ENCODE measurements around the gene INSYN1.
"Not testable (repeated sequence)": the region's sequence is repeated elsewhere in the genome, so short reads cannot be mapped to it uniquely, and the experiment has no call there.

Gene INSYN1

GRCh38 chr15:73753250-73754130 lies at the start of gene INSYN1:
INSYN1 (minus strand) TSS chr15:73753351; CDS start chr15:73751130, 2,221 bp downstream.
- no peak for DNase-seq

GRCh38 chr15:73802431-73803041 lies 49.4 kb upstream of the INSYN1 start:
- no peak for DNase-seq

GRCh38 chr15:73800662-73801345 lies 47.7 kb upstream of the INSYN1 start:
- DNase-seq: no peak

GRCh38 chr15:73799466-73799865 lies 46.3 kb upstream of the INSYN1 start:
- no peak for DNase-seq

GRCh38 chr15:73797366-73798158 lies 44.4 kb upstream of the INSYN1 start:
- DNase-seq: no peak

GRCh38 chr15:73796331-73796831 lies 43.2 kb upstream of the INSYN1 start:
- DNase-seq: no peak

- no peak for DNase-seq
Measured at GRCh38 chr15:73794443-73795133, 41.4 kb upstream of the INSYN1 start.

GRCh38 chr15:73792899-73793541 lies 39.9 kb upstream of the INSYN1 start:
- not testable (repeated sequence) for DNase-seq

GRCh38 chr15:73792415-73792814 lies 39.3 kb upstream of the INSYN1 start:
- no peak for DNase-seq

- no peak for DNase-seq
Measured at GRCh38 chr15:73789521-73790240, 36.5 kb upstream of the INSYN1 start.

GRCh38 chr15:73787621-73788020 lies 34.5 kb upstream of the INSYN1 start:
- no peak for DNase-seq

GRCh38 chr15:73786538-73786937 lies 33.4 kb upstream of the INSYN1 start:
- DNase-seq: no peak

- not testable (repeated sequence) for DNase-seq
Measured at GRCh38 chr15:73785256-73786014, 32.3 kb upstream of the INSYN1 start.

- no peak for DNase-seq
Measured at GRCh38 chr15:73784291-73784690, 31.1 kb upstream of the INSYN1 start.

GRCh38 chr15:73782344-73782959 lies 29.3 kb upstream of the INSYN1 start:
- DNase-seq: no peak

GRCh38 chr15:73781038-73781925 lies 28.1 kb upstream of the INSYN1 start:
- DNase-seq: peak; percentile 23

- no peak for DNase-seq
Measured at GRCh38 chr15:73779974-73780373, 26.8 kb upstream of the INSYN1 start.

GRCh38 chr15:73777741-73778140 lies 24.6 kb upstream of the INSYN1 start:
- no peak for DNase-seq

All from activated CD4-positive, alpha-beta T cell treated with anti-CD3 and anti-CD28 coated beads, Interleukin-2, amount 50 U/mL, for 16 hours (primary cell).